Astrocyte (in vitro differentiated cells and primary cell): Measurements from ENCODE around the gene ATP1A3.

Experiments used
- EZH2 ChIP-seq: IDR thresholded peaks from 2 replicates; pipeline ENCODE4 v1.6.1; 2012; ENCODE audit warnings: mild to moderate bottlenecking, low read length, inconsistent platforms; ENCODE audit not compliant: insufficient read depth
- TF ChIP-seq, protein P1 (sequence below): IDR thresholded peaks from 2 replicates; pipeline ENCODE4 v1.5.1; 2011; ENCODE audit warnings: low read depth, mild to moderate bottlenecking, inconsistent platforms, low read length, moderate library complexity; ENCODE audit not compliant: insufficient read depth

GRCh38 chr19:41934849-41935374 is 59.1 kb downstream of the ATP1A3 start:
- TF ChIP-seq, protein P1, sequence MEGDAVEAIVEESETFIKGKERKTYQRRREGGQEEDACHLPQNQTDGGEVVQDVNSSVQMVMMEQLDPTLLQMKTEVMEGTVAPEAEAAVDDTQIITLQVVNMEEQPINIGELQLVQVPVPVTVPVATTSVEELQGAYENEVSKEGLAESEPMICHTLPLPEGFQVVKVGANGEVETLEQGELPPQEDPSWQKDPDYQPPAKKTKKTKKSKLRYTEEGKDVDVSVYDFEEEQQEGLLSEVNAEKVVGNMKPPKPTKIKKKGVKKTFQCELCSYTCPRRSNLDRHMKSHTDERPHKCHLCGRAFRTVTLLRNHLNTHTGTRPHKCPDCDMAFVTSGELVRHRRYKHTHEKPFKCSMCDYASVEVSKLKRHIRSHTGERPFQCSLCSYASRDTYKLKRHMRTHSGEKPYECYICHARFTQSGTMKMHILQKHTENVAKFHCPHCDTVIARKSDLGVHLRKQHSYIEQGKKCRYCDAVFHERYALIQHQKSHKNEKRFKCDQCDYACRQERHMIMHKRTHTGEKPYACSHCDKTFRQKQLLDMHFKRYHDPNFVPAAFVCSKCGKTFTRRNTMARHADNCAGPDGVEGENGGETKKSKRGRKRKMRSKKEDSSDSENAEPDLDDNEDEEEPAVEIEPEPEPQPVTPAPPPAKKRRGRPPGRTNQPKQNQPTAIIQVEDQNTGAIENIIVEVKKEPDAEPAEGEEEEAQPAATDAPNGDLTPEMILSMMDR: peak; percentile 73
- no peak for TF ChIP-seq EZH2
